ENCODE measurements around the gene ANKRD39. TPM values are rescaled to one million over a fixed set of nuclear protein-coding genes. Genes with fewer than 3 reads are reported as not detected.

Gene ANKRD39
- total RNA-seq, 1 donor from 2014 or later: 31.9 TPM

GRCh38 chr2:96813656-96814055 lies 44.2 kb downstream of the ANKRD39 start:
- no peak overlapping the region for H3K4me3 ChIP-seq (ENCODE audit: low read depth, low read length)
- DNase-seq (ENCODE audit: low read depth): no peak
- TF ChIP-seq CTCF (conservative IDR thresholded peaks at IDR 0.05; ENCODE audit: low read depth, low read length): no peak

- no peak for TF ChIP-seq CTCF (conservative IDR thresholded peaks at IDR 0.05; ENCODE audit: low read depth, low read length)
- no peak for DNase-seq (ENCODE audit: low read depth)
- H3K4me3 ChIP-seq (ENCODE audit: low read depth, low read length): no peak overlapping the region
Measured at GRCh38 chr2:96811917-96812316, 45.9 kb downstream of the ANKRD39 start.

- no peak for DNase-seq (ENCODE audit: low read depth)
- no peak for TF ChIP-seq CTCF (conservative IDR thresholded peaks at IDR 0.05; ENCODE audit: low read depth, low read length)
- H3K4me3 ChIP-seq (ENCODE audit: low read depth, low read length): no peak overlapping the region
Measured at GRCh38 chr2:96810783-96811192, 47.0 kb downstream of the ANKRD39 start.

- no peak overlapping the region for H3K4me3 ChIP-seq (ENCODE audit: low read depth, low read length)
- no peak for TF ChIP-seq CTCF (conservative IDR thresholded peaks at IDR 0.05; ENCODE audit: low read depth, low read length)
- no peak for DNase-seq (ENCODE audit: low read depth)
Measured at GRCh38 chr2:96809951-96810782, 47.6 kb downstream of the ANKRD39 start.

- H3K4me3 ChIP-seq (ENCODE audit: low read depth, low read length): no peak overlapping the region
- no peak for TF ChIP-seq CTCF (conservative IDR thresholded peaks at IDR 0.05; ENCODE audit: low read depth, low read length)
- no peak for DNase-seq (ENCODE audit: low read depth)
Measured at GRCh38 chr2:96809216-96809882, 48.5 kb downstream of the ANKRD39 start.

- no peak for DNase-seq (ENCODE audit: low read depth)
Measured at GRCh38 chr2:96808176-96808837, 49.5 kb downstream of the ANKRD39 start.

More at GRCh38 chr2:96808176-96808837, 49.5 kb downstream of the ANKRD39 start:
- H3K4me3 ChIP-seq (ENCODE audit: low read depth, low read length): no peak overlapping the region
- TF ChIP-seq CTCF (conservative IDR thresholded peaks at IDR 0.05; ENCODE audit: low read depth, low read length): no peak

All from epithelial cell of proximal tubule (primary cell).